ENCODE results near the gene CENPP.

DNA sequence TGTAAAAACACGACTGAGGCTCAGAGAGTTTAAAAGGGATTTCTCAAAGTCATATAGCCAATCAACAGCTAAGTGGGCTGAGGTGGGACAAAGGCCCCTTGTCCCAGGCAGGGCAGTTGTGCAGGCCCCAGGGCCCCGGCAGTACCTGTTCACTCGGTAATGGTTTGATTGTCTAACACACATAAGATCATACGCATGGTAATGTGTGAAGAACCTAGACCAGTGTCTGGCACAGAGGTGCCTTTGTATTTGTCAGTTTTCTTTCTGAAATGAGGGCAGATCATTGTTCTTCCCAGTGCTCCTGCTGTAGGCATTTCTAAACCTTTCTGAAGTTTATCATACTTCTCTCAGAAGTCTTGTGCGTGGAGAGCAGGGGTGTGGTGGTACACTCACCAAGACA is 277.3 kb downstream of the CENPP start:
- TF ChIP-seq EZH2 (IDR thresholded peaks at IDR 0.05; ENCODE audit: borderline replicate concordance, low read depth, low read length, poor library complexity, severe bottlenecking): no peak
- TF ChIP-seq, protein P1, sequence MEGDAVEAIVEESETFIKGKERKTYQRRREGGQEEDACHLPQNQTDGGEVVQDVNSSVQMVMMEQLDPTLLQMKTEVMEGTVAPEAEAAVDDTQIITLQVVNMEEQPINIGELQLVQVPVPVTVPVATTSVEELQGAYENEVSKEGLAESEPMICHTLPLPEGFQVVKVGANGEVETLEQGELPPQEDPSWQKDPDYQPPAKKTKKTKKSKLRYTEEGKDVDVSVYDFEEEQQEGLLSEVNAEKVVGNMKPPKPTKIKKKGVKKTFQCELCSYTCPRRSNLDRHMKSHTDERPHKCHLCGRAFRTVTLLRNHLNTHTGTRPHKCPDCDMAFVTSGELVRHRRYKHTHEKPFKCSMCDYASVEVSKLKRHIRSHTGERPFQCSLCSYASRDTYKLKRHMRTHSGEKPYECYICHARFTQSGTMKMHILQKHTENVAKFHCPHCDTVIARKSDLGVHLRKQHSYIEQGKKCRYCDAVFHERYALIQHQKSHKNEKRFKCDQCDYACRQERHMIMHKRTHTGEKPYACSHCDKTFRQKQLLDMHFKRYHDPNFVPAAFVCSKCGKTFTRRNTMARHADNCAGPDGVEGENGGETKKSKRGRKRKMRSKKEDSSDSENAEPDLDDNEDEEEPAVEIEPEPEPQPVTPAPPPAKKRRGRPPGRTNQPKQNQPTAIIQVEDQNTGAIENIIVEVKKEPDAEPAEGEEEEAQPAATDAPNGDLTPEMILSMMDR (conservative IDR thresholded peaks at IDR 0.05; ENCODE audit: low read depth, low read length): no peak

Data from A673 (cell line).